GDM1 (cell line): Measurements from ENCODE around the gene PHPT1.
A peak's percentile ranks its signal among the peaks of the same experiment; 100 is the strongest.
"Not testable (repeated sequence)": the region's sequence is repeated elsewhere in the genome, so short reads cannot be mapped to it uniquely, and the experiment has no call there.

Experiments used
- DNase-seq: peaks from one replicate; lab custom pipeline; 2025; lab: John Stamatoyannopoulos, UW

Gene PHPT1

GRCh38 chr9:136849038-136849959 is at the start of gene PHPT1:
Gene PHPT1 (plus strand): TSS chr9:136849409. CDS start chr9:136849431, 22 bp downstream.
- peak; percentile 98 for DNase-seq

GRCh38 chr9:136799854-136800657 is 49.2 kb upstream of the PHPT1 start:
- DNase-seq, result peak; percentile 81

GRCh38 chr9:136802321-136802720 is 46.9 kb upstream of the PHPT1 start:
- DNase-seq, result no peak

GRCh38 chr9:136803009-136803550 is 46.1 kb upstream of the PHPT1 start:
- DNase-seq, result not testable (repeated sequence)

GRCh38 chr9:136803551-136804508 is 45.4 kb upstream of the PHPT1 start:
- DNase-seq, result no peak

- DNase-seq, result no peak
These were observed 44.6 kb upstream of the PHPT1 start for GRCh38 chr9:136804509-136805206.

GRCh38 chr9:136805207-136805740 is 43.9 kb upstream of the PHPT1 start:
- no peak for DNase-seq

GRCh38 chr9:136806067-136806466 is 43.1 kb upstream of the PHPT1 start:
- no peak for DNase-seq

- no peak for DNase-seq
These were observed 42.5 kb upstream of the PHPT1 start for GRCh38 chr9:136806631-136807201.

GRCh38 chr9:136807281-136808074 is 41.7 kb upstream of the PHPT1 start, which contains the start of gene RABL6:
Gene RABL6 (plus strand): TSS chr9:136807948. CDS start chr9:136808197, 249 bp downstream.
- peak; percentile 82 for DNase-seq

GRCh38 chr9:136808075-136808805 is 41.0 kb upstream of the PHPT1 start:
- DNase-seq, result no peak

- no peak for DNase-seq
These were observed 40.4 kb upstream of the PHPT1 start for GRCh38 chr9:136808806-136809158.

- no peak for DNase-seq
These were observed 34.3 kb upstream of the PHPT1 start for GRCh38 chr9:136814725-136815421.

GRCh38 chr9:136815422-136815782 is 33.8 kb upstream of the PHPT1 start:
- DNase-seq, result no peak

GRCh38 chr9:136820971-136821825 is 28.0 kb upstream of the PHPT1 start:
- DNase-seq, result no peak

- DNase-seq, result no peak
These were observed 27.2 kb upstream of the PHPT1 start for GRCh38 chr9:136821826-136822544.
